B cell (primary cell): ENCODE data around the gene LRRC32. TPM values are rescaled to one million over a fixed set of nuclear protein-coding genes. Genes with fewer than 3 reads are reported as not detected.
A peak's percentile ranks its signal among the peaks of the same experiment; 100 is the strongest.

Experiments
- ATAC-seq: fragments of 200-7000 bp; cut with Tn5 transposase; one replicate; pipeline ENCODE4 v1.10.0; 2021; ENCODE audit warnings: low read depth, mild to moderate bottlenecking, moderate number of reproducible peaks, moderate library complexity
- CTCF ChIA-PET: fragments of 350-600 bp; sonication (Branson Sonifier 250); formaldehyde crosslinking; loops from one replicate; lab custom pipeline; 2021; ENCODE audit warnings: antibody characterized with exemption, inconsistent platforms; lab: Charles Lee
- POLR2A ChIA-PET: fragments of 350-600 bp; sonication (Branson Sonifier 250); formaldehyde crosslinking; loops from one replicate; lab custom pipeline; 2021; ENCODE audit warnings: antibody characterized with exemption; lab: Charles Lee
- DNase-seq: peaks from one replicate; pipeline ENCODE4 v3.0.0; 2013
- H2AFZ ChIP-seq: 2 replicates; pipeline ENCODE4 v1.6.1; 2012; ENCODE audit warnings: mild to moderate bottlenecking, low read depth, low read length; ENCODE audit not compliant: insufficient read depth, poor library complexity, severe bottlenecking
- H3K27ac ChIP-seq, 2 donors: 1 replicate in 1 of 2; 2 replicates in 1 of 2; pipeline ENCODE4 v1.5.1; 2012 to 2013; ENCODE audit warnings: low read length in 2 of 2, mild to moderate bottlenecking in 2 of 2, moderate library complexity in 1 of 2
- H3K27me3 ChIP-seq, 4 experiments: fragments of 200-600 bp in 1 of 4; sonication (generic) in 1 of 4; replicated peaks in 1 of 4; 1 replicate in 2 of 4; 2 replicates in 2 of 4; pipeline versions ENCODE4 v1.6.1 to v1.7.0; 2013 to 2016; ENCODE audit warnings: low read length in 3 of 4, mild to moderate bottlenecking in 2 of 4, mixed read lengths in 1 of 4, moderate library complexity in 1 of 4; ENCODE audit not compliant: insufficient read depth in 4 of 4, control insufficient read depth in 3 of 4; ENCODE audit errors: control extremely low read depth in 1 of 4
- H3K36me3 ChIP-seq, 2 experiments: replicated peaks in 1 of 2; 1 replicate in 1 of 2; 2 replicates in 1 of 2; pipeline versions ENCODE4 v1.6.1 to v1.7.1; 2013; ENCODE audit warnings: low read length in 1 of 2; ENCODE audit not compliant: insufficient read depth in 2 of 2, control insufficient read depth in 1 of 2; ENCODE audit errors: control extremely low read depth in 1 of 2, extremely low read depth in 1 of 2
- H3K4me1 ChIP-seq, 2 donors: fragments of 200-600 bp in 1 of 2; sonication (generic) in 1 of 2; 1 replicate in 1 of 2; 2 replicates in 1 of 2; pipeline versions ENCODE4 v1.5.1 to v1.6.1; 2013 to 2017; ENCODE audit warnings: low read length in 2 of 2; ENCODE audit not compliant: control insufficient read depth in 2 of 2, insufficient read depth in 2 of 2
- H3K4me2 ChIP-seq: replicated peaks from 2 replicates; pipeline ENCODE3; 2012; ENCODE audit warnings: mild to moderate bottlenecking, low read depth, low read length; ENCODE audit not compliant: poor library complexity, severe bottlenecking
- H3K4me3 ChIP-seq, 5 experiments: fragments of 200-600 bp in 1 of 5; sonication (generic) in 1 of 5; 1 replicate in 3 of 5; 2 replicates in 2 of 5; pipeline versions ENCODE4 v1.5.1 to v1.7.0; 2011 to 2016; ENCODE audit warnings: low read length in 4 of 5, mild to moderate bottlenecking in 4 of 5, low read depth in 2 of 5, control low read depth in 1 of 5, moderate library complexity in 1 of 5; ENCODE audit not compliant: insufficient read depth in 1 of 5; ENCODE audit errors: control extremely low read depth in 1 of 5, extremely low read depth in 1 of 5
- H3K79me2 ChIP-seq: fragments of 200-600 bp; sonication (generic); one replicate; pipeline ENCODE4 v1.6.0; 2016; ENCODE audit warnings: low read length; ENCODE audit not compliant: control insufficient read depth, insufficient read depth
- H3K9ac ChIP-seq: fragments of 200-600 bp; sonication (generic); 2 replicates; pipeline ENCODE4 v1.6.1; 2017; ENCODE audit warnings: mild to moderate bottlenecking, low read length, moderate library complexity
- H3K9me3 ChIP-seq, 3 donors: one replicate each; pipeline versions ENCODE4 v1.6.1 to v1.7.1; 2013; ENCODE audit warnings: low read length in 2 of 3; ENCODE audit not compliant: control insufficient read depth in 2 of 3, insufficient read depth in 1 of 3; ENCODE audit errors: control extremely low read depth in 1 of 3
- H4K20me1 ChIP-seq: 2 replicates; pipeline ENCODE4 v1.6.0; 2012; ENCODE audit warnings: mild to moderate bottlenecking, low read length; ENCODE audit not compliant: insufficient read depth, control insufficient read depth, poor library complexity, severe bottlenecking
- H3K27ac Mint-ChIP-seq: one replicate; pipeline ENCODE4 v1.8.0; 2021; ENCODE audit warnings: mixed read lengths
- H3K27me3 Mint-ChIP-seq: one replicate; pipeline ENCODE4 v1.8.0; 2021; ENCODE audit warnings: mixed read lengths
- H3K4me1 Mint-ChIP-seq: one replicate; pipeline ENCODE4 v1.8.0; 2021; ENCODE audit warnings: mixed read lengths
- H3K4me3 Mint-ChIP-seq: one replicate; pipeline ENCODE4 v1.8.0; 2021; ENCODE audit warnings: mixed read lengths
- H3K9me3 Mint-ChIP-seq: one replicate; pipeline ENCODE4 v1.8.0; 2022; ENCODE audit warnings: mixed read lengths; ENCODE audit not compliant: insufficient read depth
- CTCF ChIP-seq: fragments of 200-600 bp; IDR thresholded peaks from one replicate; pipeline ENCODE4 v1.8.0; 2022; ENCODE audit warnings: antibody characterized with exemption, mild to moderate bottlenecking
- EZH2 ChIP-seq: IDR thresholded peaks from 2 replicates; pipeline ENCODE4 v1.6.1; 2012; ENCODE audit warnings: borderline replicate concordance, low read depth, mild to moderate bottlenecking, moderate library complexity, low read length; ENCODE audit not compliant: insufficient read depth, poor library complexity, severe bottlenecking
- WGBS: methylation state at CpG from one replicate; pipeline ENCODE4 v1.1.5; 2013; ENCODE audit warnings: missing lambda C conversion rate; ENCODE audit not compliant: insufficient coverage; 5-methylcytosine and 5-hydroxymethylcytosine counted together
- intact Hi-C: fragments of 100-400 bp; cut with micrococcal nuclease; formaldehyde crosslinking; loops from one replicate; pipeline ENCODE4 v1.10.0; 2022
- polyA plus RNA-seq: library from polyadenylated mRNA; depleted of rRNA; stranded (reverse); fragments of >200 nt; gene quantifications from 2 replicates; pipeline ENCODE4 v1.2.3, GENCODE V29; 2012
- total RNA-seq, 2 donors: library from RNA; stranded (reverse); fragments of 120-200 nt in 1 of 2; gene quantifications; 1 replicate in 1 of 2; 2 replicates in 1 of 2; pipeline versions ENCODE4 v1.2.3 to v1.2.4, GENCODE V29; 2013 to 2022

LRRC32 gene
- total and polyA plus RNA-seq, 2 donors (not counting 1 experiment from before 2014, with no cell fraction given), result 0.60 to 1.4 TPM

GRCh38 chr11:76671237-76671592 lies 668 bp upstream of the LRRC32 start:
- Mint-ChIP-seq H3K4me1 (peaks cover 86% of the 10 kb centered on the region), H3K27me3 (peaks cover 38% of the 10 kb centered on the region), H3K9me3 (no peaks in the 10 kb centered on the region), H3K4me3 (peak overlapping the region; percentile 43), H3K27ac (no peak overlapping the region)
- Histone ChIP-seq H3K9ac (peak overlapping the region; percentile 55), H3K9me3 (peaks cover 0 to 4% (median 0%) of the 10 kb centered on the region in 3 donors), H4K20me1 (peaks cover 20% of the 10 kb centered on the region), H3K79me2 (no peaks in the 10 kb centered on the region), H3K4me3 (peak overlapping the region in 4 of 5 experiments; percentile 32 to 52 (median 41)), H3K36me3 (no peaks in the 10 kb centered on the region), H3K27ac (peak overlapping the region in 1 of 2 donors; percentile 15), H3K27me3 (peaks cover 0 to 61% (median 28%) of the 10 kb centered on the region in 4 experiments), H2AFZ (no peak overlapping the region), H3K4me2 (peak overlapping the region; percentile 90), H3K4me1 (peaks cover 85 to 87% of the 10 kb centered on the region in 2 donors)
- intact Hi-C loops, result loop anchor here (1.0 to 5.0 kb wide), 2 partner anchors 14 to 464 kb away; partner anchors contain the start of gene WNT11
- ATAC-seq (no peak), DNase-seq (peak; percentile 66)
- POLR2A ChIA-PET, result interaction anchor here (1.3 to 3.3 kb wide), 3 partner anchors 34 to 46 kb away, joined by 4 to 21 read pairs (median 13); no protein-coding TSS in a partner anchor
- 0% methylated on average over 4 of the region's 8 CpGs for WGBS
- CTCF ChIA-PET, result interaction anchor here (1.0 to 14.3 kb wide), 3 partner anchors 15 to 73 kb away, joined by 3 to 224 read pairs (median 20); no protein-coding TSS in a partner anchor
- no peak for TF ChIP-seq CTCF
- no peak for TF ChIP-seq EZH2

GRCh38 chr11:76669901-76670484 lies 554 bp downstream of the LRRC32 start:
- H3K4me3 ChIP-seq, result peak overlapping the region in 4 of 5 experiments; percentile 32 to 52 (median 41)
- peak overlapping the region; percentile 90 for H3K4me2 ChIP-seq
- Mint-ChIP-seq H3K27me3 (peaks cover 48% of the 10 kb centered on the region), H3K9me3 (no peaks in the 10 kb centered on the region), H3K27ac (peak overlapping the region; percentile 41), H3K4me1 (peaks cover 87% of the 10 kb centered on the region), H3K4me3 (peak overlapping the region; percentile 84)
- 17% methylated on average over 22 of the region's 24 CpGs for WGBS
- no peak for ATAC-seq
- peaks cover 0 to 4% (median 0%) of the 10 kb centered on the region in 3 donors for H3K9me3 ChIP-seq
- TF ChIP-seq EZH2 (no peak), CTCF (no peak)
- peaks cover 93 to 97% of the 10 kb centered on the region in 2 donors for H3K4me1 ChIP-seq
- peak; percentile 36 for DNase-seq
- no peaks in the 10 kb centered on the region for H3K79me2 ChIP-seq
- H3K27me3 ChIP-seq, result peaks cover 0 to 50% (median 25%) of the 10 kb centered on the region in 4 experiments
- no peak overlapping the region for H3K27ac ChIP-seq
- no peaks in the 10 kb centered on the region for H3K36me3 ChIP-seq
- H2AFZ ChIP-seq, result no peak overlapping the region
- intact Hi-C loops, result loop anchor here (5.0 kb wide), 1 partner anchor 463 kb away; the partner anchor contains the start of gene WNT11
- H3K9ac ChIP-seq, result peak overlapping the region; percentile 55
- ChIA-PET POLR2A (interaction anchor here (0.6 to 1.1 kb wide), 2 partner anchors 41 to 46 kb away, joined by 3 read pairs; no protein-coding TSS in a partner anchor), CTCF (interaction anchor here (0.8 to 4.1 kb wide), 5 partner anchors 10 to 72 kb away, joined by 3 to 20 read pairs (median 3); no protein-coding TSS in a partner anchor)
- H4K20me1 ChIP-seq, result peaks cover 20% of the 10 kb centered on the region
